ENCODE results near the gene FDXR. TPM values are rescaled to one million over a fixed set of nuclear protein-coding genes. Genes with fewer than 3 reads are reported as not detected.

The FDXR gene
- polyA plus RNA-seq, 3 donors = 9.1 to 12.0 (median 10.0) TPM

DNA sequence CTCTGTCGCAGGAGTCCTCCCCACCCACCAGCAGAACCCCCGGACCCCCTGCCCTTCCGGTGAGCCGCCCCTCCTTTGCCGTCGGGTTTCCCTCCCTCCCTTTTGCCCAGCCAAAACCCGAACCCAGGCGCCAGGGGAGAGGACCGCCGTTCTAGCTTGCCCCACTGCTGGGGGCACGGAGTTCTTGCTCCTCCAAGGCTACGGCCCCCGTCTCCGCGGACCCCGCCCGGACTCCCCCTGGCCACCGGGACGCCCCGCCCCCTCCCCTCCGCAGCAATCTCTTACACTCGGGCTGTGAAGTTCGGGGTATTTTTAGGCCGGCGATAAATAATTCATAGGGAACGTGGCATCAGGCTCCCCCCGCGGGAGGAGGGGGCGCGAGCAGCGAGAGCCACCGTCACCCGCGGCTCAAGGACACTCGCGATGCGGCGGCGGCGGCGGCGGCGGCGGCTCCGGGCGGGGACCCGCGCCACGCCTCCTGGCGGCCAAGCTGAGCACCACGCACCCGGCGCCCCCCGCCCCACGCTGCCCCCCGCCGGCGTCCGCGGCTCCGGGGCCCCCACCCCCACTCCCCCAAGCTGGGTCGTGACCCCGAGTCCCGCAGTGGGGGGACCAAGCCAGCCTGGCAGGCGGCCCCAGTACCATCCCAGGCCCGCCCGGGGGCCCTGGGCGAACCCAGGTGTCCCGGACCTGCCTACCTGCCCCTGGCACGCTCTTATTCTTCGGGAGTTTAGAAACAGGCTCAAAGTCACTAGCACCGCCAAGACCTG lies 13.2 kb downstream of the FDXR start, which contains the start of gene GRIN2C:
TSS of gene GRIN2C (minus strand) at position 427 of the 770 bp plus-strand sequence. CDS start 4,793 bp downstream, outside the sequence.
- no peak for DNase-seq

DNA sequence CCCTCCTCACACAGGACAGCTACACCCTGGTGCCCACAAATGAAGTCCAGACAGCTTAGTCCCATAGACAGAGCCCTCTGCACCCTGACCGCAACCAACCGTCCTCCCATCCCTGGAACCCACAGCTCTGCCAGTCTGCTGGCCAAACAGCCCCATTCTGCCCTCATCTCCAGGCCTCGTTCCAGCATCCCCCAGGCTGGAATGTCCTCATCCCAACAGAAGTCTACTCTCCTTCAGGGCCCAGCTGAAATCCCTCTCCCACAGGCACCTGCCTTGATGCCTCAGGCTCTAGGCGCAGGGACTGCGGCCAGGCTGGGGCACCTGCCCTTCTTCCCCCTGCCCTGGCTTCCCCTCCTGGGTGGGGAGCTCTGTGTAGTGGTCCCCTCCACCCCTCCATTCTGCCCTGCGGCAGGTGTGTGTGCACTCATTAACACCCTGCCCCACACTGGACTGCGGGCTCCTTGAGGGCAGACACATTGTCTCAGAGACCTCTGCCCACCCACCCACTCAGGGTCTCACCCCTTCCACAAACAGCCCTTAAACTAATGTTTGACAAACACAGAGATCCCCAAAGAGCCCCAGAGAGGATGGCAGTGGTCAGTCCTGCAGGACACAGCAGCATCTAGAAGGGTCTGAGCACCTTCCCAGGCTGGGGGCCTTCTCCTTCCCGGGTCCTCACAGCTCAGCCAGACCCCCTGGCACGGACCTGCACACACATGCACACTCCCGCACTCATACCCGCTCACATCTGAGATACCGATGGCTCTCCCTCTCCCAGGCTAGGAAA lies 13.9 kb downstream of the FDXR start:
- no peak for DNase-seq

DNA sequence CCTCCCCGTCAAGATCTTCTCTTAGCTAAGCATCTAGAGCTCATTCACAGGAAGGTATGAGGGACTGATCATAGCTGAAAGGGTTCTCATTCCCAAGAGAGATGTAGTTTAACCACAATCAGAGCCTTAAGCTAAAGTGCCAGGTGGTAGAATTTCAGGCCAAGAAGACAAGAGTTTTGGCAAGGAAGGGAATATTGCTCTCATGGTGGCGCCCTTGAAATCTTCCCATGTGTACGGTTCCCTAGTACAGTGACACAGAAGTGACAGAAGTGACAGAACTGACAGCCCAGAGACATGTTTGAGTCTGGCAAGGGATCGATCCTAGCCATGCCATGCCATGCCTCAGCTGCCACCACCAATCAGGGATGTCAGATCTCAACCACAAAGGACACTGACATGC lies 15.6 kb downstream of the FDXR start:
- DNase-seq = no peak

DNA sequence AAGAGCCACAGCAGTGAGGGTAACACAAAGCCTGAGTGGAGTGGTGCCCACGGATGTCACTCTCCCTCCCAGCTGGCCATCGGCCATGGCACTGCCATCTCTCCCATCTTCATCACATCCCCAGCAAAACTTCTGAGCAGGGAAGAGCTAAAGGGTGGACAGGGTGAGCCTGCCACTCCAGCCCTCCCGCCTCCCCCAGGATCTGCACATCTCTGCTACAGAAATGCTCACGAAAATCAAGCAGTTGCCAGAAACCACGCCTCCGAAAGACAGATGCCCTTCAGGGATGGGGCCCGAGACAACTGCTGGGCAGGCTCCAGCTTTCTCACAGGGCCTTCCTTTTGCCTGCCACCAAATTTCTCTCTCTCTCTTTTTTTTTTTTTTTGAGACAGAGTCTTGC lies 16.7 kb downstream of the FDXR start:
- DNase-seq = no peak

DNA sequence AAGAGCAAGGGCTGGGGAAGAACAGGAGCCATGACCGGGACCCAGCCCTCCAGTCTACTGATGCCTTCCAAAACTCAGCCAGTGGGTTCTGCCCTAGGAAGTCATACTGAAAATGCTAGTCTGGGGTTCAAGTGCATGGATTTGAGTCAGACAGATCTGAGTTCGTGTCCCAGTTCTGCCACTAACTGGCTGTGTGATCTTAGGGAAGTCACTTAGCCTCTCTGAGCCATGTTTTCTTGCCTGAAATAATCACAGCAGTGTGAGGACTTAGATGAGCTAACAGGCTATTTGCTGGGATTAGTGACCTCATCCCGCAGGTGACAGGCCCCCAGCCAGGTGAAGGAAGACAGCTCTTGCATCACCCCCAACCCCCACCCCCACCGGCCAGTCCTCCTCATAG lies 17.5 kb downstream of the FDXR start:
- no peak for DNase-seq

DNA sequence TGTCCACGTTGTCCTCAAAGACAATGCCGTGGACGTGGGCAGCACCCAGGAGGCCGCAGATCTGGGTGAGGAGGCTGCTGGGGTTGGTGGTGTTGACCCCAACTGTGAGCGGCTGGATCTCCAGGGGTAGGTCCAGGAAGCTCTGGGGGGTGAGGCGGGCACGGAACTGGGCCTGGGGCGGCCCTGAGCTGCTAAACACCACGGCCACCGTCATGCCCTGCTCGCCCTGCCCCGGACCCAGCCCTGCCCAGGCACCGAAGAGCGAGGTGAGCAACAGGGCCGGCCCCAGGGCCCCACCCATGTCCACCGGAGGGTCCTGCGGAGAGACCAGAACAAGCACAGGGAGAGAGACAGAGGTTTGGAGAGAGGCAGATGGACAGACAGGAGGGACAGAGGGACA lies 18.0 kb downstream of the FDXR start:
- no peak for DNase-seq

DNA sequence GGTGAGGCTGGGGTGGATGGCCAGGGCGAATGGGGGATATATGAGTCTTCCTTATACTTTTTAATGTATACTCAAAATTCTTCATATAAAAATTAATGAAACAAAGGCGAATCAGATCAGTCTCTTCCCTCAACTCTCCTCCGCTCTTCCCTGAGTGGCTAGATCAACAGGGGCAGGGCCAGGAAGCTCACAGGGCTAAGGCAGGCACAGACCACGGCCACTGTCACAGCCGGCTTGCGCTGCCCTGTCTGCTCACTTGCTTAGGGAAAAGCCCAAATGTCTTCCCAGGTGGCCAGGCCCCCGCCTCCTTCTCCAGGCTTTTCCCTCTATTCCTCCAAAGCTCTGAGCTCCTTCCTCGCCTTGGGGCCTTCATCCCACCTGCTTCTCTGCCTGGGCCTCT lies 19.1 kb downstream of the FDXR start:
- DNase-seq = no peak

DNA sequence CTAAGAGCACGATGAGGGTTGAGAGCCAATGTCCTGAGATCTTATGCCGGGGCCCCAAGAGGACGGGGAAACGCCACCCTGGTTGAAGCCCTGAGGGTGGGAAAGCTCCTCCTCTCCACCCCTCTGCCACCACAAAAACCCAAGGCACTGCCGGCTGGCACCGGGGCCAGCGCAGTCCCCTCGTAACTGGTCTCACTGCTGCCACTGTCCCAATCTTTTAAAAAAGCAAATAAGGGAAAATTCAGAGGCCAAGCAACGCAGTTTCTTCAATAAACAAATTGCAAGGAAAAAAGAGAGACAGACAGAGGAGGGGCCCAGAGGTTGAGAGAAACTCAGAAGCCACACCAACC lies 19.8 kb downstream of the FDXR start:
- no peak for DNase-seq

DNA sequence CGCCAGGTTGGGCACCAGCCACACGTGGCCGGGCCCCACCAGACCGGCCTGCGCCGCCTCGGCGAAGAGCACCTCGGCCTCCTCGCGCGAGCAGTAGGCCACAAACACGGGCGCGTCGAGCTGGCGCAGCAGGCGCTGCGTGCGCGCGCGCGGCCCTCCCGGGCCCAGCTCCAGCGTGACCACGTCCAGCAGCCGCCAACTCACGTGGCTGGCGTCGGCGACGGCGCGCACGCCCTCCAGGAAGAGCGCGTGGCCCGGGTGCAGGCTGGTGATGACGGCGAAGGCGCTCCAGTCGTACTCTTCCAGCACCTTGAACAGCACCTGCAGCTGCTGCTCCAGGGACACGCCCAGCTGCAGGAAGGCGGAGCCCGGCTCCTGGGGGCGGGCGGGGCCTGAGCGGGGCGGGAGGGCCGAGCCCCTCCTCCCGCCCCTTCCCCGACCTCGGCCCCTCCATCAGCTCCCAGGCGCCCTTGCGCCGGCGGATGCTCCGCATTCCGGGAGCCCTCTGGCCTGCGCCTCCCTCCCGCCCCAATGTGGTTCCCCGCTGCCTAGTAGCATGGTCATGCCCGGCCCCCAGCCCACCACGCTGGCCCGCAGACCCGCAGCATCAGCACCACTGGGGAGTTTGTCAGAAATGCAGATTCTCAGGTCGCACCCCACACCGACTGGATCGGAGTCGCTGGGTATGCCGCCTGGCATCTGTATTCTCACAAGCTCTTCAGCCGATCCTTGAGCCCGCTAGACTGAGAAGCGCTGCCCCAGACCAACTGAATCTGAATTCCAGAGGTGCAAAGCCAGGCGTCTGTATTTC lies 20.4 kb downstream of the FDXR start:
- DNase-seq = peak; percentile 62

DNA sequence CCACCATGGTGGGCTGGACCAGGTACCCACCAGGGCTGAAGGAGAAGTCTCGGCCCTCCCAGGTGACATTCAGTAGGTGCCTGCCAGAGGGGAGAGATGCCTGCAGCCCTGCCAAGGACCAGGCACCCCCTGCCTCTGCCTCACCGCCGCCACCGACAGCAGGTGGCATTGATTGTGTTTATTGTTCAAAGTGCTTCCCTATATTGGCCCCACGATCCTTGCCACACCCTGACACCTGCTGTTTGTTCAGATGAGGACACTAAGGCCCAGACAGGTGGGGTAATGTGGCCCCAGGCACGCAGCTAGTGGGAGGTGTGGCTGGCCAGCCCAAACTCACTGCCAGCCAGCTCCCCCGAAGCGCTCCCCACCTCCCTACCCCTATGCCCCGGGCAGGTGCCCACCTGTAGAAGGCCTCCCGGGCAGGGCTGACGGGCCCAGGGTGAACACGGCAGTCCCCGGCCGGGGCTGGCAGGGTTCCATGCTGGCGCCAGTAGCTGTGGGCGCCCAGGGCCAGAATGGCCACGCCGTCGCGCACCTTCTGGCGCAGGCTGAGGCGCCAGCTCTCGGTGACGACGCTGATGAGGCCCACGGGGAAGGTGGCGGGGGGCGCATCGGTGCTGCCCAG lies 21.1 kb downstream of the FDXR start:
- no peak for DNase-seq

DNA sequence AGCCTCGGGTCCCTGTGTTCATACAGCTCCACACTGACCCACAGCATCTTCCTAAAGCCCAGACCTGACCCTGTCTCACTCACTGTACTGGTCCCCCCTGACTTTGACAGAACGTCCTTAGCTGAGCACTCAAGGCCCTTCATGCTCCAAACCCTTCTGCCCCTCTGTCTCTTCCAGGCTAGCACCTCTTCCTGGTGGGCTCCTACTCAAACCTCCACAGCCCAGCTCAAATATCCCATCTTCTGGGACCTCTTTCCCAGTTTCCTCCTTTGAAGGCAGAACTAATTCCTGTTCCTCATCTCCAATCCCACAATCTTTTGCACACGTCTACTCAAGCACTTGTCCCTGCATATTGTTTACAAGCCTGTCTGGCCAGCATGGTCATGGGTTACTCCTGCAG lies 21.9 kb downstream of the FDXR start:
- DNase-seq = no peak

DNA sequence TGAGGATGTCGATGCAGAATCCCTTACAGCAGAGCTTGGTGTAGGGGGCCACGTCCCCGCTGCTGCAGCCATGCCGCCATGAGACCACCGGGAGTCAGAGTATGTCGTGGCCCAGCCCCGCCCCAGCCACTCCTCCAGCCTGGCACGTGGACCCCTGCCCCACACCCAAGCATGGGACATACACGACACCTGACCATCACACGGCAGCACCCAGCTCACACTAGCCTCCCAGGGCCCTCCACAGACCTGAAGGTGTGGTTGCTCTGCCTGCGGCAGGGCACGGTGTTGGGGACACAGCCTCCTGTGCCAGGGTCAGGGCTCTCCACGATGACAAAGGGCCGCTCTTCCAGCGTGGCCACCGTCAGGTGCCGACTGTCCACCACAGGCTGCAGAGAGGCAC lies 22.5 kb downstream of the FDXR start:
- DNase-seq = no peak

DNA sequence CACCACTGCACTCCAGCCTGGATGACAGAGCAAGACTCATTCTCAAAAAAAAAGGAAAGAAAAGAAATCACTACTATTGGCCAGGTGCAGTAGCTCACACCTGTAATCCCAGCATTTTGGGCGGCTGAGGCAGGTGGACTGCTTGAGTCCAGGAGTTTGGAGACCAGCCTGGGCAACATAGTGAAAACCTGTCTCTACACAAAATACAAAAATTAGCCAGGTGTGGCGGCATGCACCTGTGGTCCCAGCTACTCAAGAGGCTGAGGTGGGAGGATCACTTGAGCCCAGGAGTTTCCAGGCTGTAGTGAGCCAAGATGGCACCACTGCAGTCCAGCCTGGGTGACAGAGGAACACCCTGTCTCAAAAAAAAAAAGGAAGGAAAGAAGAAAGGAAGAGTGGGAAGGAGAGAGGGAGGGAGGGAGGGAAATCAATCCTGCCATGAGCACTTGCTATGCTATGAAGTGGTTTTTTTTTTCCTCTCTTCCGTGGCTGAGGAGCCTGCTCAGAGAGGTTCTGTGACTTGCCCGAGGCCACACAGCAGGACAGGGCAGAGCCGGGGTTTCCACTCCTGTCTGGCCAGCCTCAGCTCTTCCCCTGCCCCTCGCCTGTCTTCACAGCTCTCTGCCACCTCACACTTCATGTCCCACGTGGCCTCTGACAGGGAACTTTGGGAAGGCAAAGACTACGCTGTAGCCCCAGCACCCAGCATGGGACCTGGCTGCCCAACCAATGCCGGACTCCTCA lies 24.0 kb downstream of the FDXR start:
- no peak for DNase-seq

DNA sequence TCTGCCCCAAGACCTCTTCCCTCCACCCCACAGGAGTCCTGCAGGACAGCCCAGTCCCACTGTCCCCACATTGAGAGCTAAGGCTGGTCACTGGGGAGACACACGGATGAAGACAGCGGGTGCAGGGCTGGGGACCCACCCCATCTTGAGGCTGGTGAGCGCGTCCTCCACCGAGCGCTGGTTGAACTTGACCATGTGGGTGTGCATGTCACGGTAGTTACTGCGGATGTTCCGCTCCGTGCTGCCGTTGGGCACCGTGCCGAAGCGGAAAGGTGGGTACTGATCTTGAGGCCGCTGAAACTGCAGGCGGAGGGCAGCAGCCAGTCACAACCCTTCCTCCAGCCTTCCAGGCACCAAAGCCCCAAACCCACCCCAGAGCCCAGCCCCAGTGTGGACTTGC lies 26.2 kb downstream of the FDXR start:
- DNase-seq = no peak

DNA sequence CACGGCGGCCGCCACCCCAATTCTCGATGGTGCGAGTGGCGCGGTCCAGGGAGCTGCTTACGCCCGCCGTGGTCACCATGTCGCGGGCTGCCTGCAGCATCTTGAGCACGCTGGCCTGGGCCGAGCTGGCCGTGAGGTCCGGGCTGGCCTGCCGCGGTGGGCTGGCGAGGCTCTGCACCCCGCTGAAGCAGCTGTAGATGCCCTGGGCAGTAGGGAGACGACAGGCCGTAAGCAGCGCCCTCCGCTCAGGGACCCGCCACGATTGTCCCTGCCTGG lies 29.5 kb downstream of the FDXR start:
- no peak for DNase-seq

DNA sequence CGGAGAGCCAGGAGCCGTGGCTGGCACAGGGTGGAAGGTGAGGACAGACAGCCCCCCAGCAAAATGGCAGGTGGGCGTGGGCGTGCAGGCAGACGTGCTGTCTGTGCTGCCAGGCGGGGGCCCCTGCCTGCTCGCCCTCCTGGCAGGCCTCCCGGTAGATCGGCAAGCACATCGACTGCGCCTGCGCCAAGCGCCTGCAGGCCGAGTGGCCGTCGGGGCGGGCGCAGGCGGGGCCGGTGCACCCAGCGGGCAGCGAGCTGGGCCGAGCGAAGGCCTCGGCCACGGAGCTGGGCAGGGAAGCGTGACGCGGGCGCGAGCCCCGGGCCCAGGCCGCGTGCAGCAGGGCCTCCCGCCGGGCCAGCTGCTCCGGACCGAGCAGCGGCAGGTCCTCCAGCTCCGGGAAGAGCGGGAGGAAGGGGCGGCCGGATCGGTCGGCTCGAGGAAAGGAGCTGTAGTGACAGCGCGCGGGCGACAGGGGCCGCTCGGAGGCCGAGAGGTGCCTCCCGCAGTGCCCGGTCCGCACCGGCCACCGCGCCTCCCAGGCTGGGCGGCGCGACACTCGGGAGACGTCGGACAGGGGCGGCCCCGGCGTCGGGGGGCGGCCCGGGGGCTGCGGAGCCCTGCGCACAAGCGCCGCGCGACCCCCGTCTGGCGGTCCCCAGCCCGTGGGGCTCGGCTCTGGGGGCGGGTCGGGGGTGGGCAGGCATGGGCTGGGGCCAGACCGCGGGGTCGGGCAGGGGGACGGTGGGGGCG lies 30.0 kb downstream of the FDXR start:
- DNase-seq = no peak

DNA sequence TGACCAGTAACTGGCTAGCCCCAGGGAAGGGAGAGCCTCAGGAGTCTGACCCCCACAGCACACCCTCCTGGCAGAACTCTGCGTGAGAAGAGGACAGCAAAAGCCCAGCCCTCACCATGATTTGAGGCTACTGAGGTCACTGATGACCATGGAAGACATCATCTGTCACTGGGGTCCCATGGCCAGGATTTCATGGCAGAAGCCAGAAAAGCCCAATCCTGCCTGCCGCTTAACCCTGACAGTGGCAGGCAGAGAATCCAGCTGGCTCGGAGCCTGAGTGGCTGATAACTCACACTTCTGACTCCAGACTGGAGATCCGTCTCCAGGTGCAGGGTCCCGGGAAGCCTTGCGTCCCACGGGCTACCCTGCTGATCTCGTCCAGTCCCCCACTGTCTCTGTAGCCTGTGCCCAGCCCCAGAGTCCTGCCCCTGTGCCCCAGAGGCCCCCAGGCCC lies 30.6 kb downstream of the FDXR start:
- DNase-seq = no peak

DNA sequence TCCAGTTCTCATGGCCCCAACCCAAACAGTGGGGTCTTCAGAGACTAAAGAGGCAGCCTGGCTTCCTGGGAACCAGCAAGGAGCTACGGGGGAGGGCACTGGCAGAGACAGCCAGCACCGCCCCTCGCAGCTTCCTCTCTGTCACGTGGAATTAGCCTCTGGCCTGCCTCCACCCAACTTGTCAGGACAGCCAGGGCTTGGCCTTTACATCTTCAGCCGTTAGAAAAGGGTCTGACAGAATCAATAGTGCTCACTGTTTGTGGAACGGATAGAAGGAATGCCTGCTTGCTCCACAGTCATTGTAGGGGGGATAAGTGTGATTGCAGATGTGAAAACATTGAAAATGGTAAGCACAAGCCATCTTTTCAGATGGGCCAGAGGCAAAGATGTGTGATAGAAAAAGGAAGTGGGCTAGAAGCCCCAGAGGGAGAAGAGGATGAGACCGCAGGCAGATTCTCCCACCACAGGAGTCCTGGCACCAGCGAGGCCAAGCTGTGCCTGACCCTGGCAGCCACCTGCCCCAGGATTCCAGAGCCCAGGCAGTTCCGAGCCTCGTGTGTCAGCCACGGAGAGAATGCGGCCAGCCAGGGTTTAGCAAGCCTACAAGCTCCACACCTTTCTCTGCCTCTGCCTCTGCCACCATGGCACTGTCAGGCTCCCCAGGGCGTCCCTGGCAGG lies 31.7 kb downstream of the FDXR start:
- DNase-seq = no peak

DNA sequence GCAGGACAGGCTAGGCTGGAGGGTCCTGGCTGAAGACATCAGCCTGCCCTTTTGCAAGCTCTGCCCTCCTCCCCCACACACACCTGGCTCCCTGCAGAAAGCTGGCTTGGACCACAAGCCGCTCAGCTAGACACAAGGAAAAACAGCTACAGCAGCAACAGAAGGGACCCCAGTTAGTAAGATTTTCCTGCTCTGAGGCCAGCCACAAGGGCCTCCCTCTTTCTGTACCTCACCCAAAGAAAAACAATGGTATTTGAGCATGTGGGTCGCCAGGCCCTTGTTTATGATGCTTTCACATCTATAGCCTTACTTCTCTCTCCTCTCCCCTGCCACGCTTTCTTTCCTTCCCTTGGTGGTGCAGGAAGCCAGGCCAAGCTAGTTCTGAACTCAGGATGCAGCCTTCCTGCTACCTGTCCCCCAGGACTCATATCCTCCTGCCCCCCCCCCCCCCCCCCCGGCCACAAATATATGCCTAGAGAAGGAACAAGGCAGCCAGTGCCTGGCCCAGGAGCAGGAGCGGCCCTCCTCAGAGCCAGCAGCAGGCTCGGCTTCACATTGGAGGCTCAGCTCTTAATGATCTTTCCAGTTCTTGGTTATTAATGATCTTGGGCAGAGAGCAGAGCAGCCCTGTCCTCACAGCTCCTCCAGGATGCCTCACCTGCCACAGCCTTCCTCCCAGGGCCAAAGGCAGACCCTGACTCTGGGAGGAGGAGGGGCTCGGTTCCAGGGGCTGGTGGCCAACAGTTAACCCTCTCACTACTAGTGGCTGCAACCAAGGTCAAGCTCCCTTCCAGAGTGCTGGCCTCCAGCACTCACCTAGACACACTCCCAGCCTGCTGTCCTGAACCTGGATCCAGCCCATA lies 32.6 kb downstream of the FDXR start:
- no peak for DNase-seq
